Activated CD8-positive, alpha-beta memory T cell treated with anti-CD3 and anti-CD28 coated beads for 24 hours (primary cell): ENCODE measurements around the gene CREG1.
A peak's percentile ranks its signal among the peaks of the same experiment; 100 is the strongest.
"Not testable (repeated sequence)": the region's sequence is repeated elsewhere in the genome, so short reads cannot be mapped to it uniquely, and the experiment has no call there.

Experiments used
- DNase-seq: peaks from one replicate; pipeline ENCODE4 v3.0.0-alpha.2; 2020

The CREG1 gene

GRCh38 chr1:167563579-167564246 lies 10.2 kb upstream of the CREG1 start:
- no peak for DNase-seq

DNA sequence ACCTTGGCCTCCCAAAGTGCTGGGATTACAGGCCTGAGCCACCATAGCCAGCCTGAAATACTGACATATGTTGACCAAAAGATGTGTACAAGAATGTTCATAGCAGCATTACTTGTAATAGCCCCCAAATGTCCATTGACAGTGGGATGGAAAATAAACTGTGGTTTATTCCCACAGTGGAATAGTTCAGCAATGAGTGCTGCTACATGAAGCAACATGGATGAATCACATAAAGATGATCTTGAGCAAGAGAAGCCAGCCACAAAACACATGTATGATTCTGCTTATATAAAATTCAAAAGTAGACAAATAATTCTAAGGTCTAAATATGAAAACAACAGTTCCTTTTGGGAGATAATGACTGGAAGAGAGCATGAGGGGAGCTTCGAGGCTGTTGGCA lies 9.1 kb upstream of the CREG1 start:
- DNase-seq: no peak

DNA sequence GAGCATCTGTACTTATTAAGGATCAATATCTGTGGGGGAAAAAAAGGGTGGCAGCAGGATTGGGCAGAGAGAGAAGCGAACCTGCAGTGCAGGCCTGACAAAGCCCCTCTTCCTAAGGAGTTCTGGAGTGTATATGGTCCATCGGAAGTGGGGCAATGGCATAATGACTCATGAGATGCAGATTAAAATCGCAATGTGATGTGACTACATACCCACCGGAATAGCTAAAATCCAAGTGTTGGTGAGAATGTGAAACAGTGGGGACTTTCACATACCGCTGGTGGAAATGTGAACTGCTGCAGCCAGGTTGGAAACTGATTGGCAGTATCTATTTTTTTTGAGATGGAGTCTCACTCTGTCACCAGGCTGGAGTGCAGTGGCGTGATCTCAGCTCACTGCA lies 8.2 kb upstream of the CREG1 start:
- no peak for DNase-seq

DNA sequence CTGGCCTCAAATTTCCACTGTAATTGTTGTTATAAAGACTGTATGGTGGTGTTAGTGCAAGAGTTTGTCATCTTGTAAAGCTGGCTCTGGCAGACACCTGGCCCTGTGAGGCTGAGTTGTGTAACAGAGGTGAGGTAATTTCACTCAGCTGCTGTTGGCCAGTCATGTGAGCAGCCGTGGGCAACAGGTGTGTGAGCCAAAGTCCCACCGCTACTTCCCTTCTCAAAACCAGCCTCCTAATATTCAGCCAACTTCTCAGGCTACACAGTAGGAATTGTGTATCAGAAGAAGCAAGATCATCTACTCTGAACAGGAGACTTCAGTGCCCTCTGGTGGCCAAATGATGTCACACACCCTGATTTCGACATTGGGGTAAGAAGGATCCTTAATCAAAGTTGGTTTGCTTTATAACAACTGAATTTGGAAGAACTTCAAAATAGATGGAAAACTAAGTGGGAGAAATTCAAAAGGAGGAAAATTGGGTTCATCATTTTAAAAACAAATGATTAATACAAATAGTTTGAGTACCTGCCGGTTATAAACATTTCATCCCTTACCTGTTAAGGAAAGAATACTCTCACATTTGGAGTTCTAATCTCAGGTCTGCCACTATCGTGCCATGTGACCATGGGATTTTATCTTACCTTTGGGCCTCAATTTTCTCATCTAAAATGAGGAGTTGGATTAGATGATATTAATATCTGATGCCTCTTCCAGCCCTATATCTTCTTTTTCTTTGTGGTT lies 2.6 kb upstream of the CREG1 start:
- peak; percentile 87 for DNase-seq

DNA sequence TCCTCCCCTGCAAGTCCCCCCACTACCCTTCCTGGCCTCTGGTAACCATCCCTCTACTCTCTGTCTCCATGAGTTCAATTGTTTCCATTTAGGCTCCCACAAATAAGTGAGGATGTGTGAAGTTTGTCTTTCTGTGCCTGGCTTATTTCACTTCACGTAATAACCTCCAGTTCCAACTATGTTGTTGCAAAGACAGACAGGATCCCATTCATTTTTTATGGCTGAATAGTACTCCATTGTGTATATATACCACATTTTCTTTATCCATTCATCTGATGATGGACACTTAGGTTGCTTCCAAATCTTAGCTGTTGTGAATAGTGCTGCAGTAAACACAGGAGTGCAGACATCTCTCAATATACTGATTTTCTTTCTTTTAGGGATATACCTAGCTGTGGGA lies 1.5 kb upstream of the CREG1 start:
- DNase-seq: not testable (repeated sequence)

DNA sequence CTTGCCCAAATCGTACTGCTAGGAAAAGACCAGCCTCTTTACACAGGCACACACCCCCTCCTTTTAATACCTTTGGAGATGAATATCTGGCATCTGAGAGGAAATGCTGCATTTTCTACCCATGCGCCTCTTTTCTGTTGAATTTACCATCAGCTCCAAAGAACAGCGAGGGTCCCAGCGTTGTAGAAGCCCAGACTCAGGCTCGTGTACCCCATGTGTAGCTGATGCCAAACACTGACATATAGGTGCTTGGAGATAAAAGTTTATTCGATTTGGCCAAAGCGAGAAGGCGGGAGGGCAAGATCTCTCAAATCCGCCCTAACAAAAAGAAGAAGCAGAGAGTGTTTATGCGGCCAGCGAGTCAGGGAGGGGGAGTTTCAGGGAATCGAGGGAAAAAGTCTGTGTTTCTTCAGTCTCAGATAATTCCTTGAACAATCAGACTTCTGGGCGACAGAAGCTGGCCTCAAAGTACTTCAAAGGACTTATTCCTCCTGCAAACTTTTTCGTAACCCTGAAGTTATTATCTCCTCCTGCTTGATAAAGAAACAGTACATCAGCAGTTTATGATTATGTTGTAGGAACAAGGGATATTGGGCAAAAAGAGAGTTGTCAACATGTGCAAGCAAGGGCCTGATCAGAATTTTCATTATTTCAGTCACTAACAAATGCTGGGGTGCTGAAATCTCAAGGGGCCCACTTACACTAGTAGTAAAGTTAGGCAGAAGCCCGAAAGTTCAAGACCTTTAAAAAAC lies 642 bp upstream of the CREG1 start:
- peak; percentile 63 for DNase-seq

- no peak for DNase-seq
Observed at GRCh38 chr1:167551362-167551761, 2.2 kb downstream of the CREG1 start.

DNA sequence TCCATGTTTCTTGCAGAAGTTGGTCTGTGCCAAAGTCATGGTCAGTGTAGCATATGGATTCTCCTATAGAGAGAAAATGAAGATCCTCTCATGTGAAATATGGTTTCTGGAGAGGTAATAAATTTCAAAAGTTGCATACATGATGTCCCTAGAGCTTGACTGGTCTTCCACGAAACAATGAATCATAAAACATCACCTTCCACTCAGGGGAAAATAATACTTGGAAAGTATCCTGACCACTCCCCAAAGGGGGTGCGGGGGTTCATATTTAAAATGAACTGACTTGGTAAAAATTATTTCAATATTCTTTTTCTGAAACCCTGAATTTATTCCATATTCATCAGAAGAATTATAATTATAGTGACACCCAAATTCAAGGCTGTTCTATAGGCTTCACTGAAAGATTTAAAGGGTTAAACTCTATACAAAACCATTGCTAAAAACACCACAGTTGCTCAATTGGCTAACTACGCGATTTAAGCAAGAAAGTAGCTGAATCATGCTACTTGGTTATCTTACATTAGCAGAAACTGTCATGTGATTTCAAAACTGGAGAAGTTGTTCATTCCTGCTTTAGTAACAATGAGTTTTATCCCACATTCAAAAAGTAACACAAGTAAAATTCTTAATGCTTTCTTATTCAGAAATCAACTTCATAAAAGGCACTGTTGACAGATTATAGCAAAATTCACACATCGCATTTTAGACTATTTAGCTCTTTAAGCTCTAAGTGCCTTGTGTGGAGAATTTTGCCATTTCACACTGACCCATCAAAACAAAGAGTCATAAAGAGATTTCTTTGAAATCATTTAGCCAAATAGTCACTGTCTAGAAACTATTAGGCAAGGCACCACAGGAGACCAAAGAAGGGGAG lies 5.3 kb downstream of the CREG1 start:
- no peak for DNase-seq

DNA sequence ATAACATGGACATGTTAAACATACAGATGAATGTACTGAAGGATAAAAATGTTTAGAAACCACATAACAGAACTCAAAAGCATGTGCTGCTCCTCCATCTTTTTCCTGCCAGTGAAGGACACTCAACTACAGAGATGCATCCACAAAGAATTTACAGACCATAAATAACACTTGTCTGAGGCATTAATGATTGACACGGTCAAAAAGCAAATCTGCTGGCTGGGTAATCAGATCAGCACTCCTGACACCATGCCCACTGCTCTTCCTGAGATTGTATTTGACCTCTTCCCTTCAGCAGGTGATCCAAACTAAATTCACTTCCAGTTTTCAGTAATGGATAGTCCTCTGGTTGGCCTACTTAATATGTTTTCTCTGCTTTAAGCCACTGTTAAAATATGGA lies 6.6 kb downstream of the CREG1 start:
- no peak for DNase-seq

DNA sequence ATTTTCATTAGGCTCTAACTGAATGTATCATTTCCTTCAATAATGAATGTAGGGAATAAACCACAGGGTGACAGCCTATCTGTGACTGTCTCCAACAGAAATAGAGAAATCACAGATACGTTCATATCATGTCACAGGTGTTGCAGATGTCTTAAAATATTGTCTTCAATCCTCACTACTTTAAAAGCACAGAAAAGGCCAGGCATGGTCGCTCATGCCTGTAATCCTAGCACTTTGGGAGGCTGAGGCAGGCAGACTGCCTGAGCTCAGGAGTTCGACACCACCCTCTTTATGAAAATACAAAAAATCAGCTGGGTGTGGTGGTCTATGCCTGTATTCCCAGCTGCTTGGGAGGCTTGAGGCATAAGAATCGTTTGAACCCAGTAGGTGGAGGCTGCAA lies 8.2 kb downstream of the CREG1 start:
- DNase-seq: no peak

DNA sequence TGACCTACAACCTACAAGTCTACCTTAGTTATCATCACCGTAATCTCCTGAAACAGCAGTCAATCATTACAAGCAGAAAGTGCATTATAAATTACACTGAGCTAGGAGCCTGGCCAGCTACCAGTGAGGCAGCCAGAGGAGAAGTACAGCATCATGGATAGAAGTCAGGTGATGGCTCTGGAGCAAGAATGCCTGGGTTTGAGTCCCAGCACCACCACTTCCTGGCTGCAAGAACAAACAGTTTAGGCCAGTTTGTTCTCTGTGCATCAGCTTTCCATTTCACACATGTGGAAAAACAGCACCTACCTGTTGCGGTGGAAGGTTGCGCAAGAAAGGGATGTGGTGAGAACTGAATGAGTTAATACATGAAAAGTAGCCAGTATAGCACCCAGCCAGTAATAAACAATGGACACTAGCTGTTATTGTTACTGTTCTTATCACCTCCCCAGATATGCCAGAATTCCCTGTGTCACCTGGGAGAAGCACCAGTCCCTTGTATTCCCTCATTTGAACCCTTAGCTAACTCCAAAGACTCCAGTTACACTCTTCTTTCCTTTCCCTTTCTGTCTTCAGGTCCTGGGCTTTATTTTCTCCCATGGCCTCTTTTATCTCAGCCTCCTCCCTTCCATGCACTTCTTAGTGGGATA lies 9.0 kb downstream of the CREG1 start:
- DNase-seq: no peak

GRCh38 chr1:167543199-167543990 lies 10.2 kb downstream of the CREG1 start:
- no peak for DNase-seq

DNA sequence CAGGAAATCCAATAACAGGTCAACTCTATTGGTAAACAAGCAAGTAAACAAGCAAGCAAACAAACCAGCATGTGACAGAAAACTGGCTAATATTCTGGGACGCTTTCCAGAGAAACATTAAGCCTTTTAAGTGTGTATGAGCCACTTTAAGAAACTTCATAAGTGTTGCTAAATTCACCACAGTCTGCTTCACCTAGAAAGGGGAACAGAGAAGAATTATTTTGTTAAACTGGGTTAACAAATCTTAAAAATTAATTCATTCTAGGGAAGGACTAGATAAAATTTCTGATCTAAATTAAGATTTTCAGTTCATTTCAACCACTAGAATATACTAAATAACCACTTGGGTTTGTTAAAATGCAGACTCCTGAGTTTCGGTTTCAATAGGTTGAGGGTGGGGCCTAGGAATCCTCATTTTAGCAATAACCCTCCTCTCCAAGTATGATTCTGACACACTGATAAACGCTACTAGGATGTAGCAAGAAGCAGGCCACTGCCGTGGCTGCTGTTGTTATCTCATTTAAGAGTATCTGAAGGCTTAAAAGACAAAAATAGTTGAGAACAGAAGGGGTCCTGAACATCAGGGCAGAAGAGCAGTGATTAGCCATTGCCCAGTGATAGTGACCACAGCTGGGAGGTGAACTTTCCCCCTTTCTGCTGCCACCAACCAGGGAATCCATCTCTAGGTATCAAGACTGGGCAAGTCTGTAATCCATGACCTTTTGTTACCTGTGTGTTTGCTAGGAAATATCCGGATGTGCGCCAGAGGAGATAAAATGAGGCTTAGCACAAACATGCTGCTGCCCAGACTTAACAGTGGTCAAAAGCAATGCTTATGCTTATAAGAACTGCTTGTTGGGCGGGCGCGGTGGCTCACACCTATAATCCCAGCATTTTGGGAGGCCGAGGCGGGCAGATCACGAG lies 11.2 kb downstream of the CREG1 start:
- DNase-seq: no peak

DNA sequence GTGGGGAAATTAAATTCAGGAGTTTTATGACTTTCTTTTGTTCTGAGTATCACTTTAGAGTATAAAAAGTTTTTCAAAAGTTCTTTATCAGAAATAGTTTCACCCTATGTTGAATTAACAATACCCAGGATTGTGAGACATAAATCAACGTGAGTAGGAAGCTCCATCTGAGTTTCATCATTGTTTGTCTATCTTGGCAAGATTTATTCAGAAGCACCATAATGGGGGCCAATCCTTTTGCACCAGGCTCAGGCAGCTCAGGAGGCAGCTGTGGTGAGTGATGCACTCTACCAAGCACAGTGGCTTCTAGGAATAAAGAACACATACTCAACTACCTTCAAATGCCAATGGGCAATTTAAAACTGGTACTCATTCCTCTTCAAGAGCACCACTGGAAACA lies 12.0 kb downstream of the CREG1 start:
- DNase-seq: no peak

- DNase-seq: no peak
Observed at GRCh38 chr1:167541003-167541402, 12.6 kb downstream of the CREG1 start.

- DNase-seq: no peak
Observed at GRCh38 chr1:167538657-167539056, 14.9 kb downstream of the CREG1 start.

- DNase-seq: peak; percentile 88
Observed at GRCh38 chr1:167533851-167534300, 19.7 kb downstream of the CREG1 start.

GRCh38 chr1:167532964-167533824 lies 20.4 kb downstream of the CREG1 start:
- DNase-seq: no peak

- no peak for DNase-seq
Observed at GRCh38 chr1:167532375-167532774, 21.2 kb downstream of the CREG1 start.
